Vagina (tissue), 2 donors: ENCODE measurements around the gene C5AR1. TPM values are rescaled to one million over a fixed set of nuclear protein-coding genes. Genes with fewer than 3 reads are reported as not detected.
"Not testable (repeated sequence)": the region's sequence is repeated elsewhere in the genome, so short reads cannot be mapped to it uniquely, and the experiment has no call there.

ENCODE experiments used
- DNase-seq, 2 donors: peaks; one replicate each; pipeline ENCODE4 v3.0.0-alpha.2; 2017; ENCODE audit errors: extremely low spot score in 2 of 2
- H3K27ac ChIP-seq: fragments of 200-600 bp; sonication (generic); one replicate; pipeline ENCODE4 v1.5.1; 2019
- H3K27me3 ChIP-seq: fragments of 200-600 bp; sonication (generic); one replicate; pipeline ENCODE4 v1.5.1; 2019
- H3K36me3 ChIP-seq, 2 donors: fragments of 200-600 bp; sonication (generic); one replicate each; pipeline ENCODE4 v1.5.1; 2017 to 2019
- H3K4me1 ChIP-seq: fragments of 200-600 bp; sonication (generic); one replicate; pipeline ENCODE4 v1.5.1; 2019
- H3K4me3 ChIP-seq, 2 donors: fragments of 200-600 bp; sonication (generic); 1 replicate in 1 of 2; 2 replicates in 1 of 2; pipeline ENCODE4 v1.5.1; 2016 to 2019
- H3K9me3 ChIP-seq: fragments of 200-600 bp; sonication (generic); one replicate; pipeline ENCODE4 v1.5.1; 2019
- POLR2A ChIP-seq, 2 donors: fragments of 450-650 bp; IDR thresholded peaks; one replicate each; pipeline ENCODE4 v1.6.1; 2017; ENCODE audit warnings: antibody characterized with exemption in 2 of 2, mild to moderate bottlenecking in 2 of 2, moderate library complexity in 2 of 2
- POLR2AphosphoS5 ChIP-seq, 2 donors: sonication (generic); formaldehyde crosslinking; IDR thresholded peaks; one replicate each; pipeline ENCODE4 v1.9.0; 2017; ENCODE audit warnings: antibody characterized with exemption in 2 of 2, mild to moderate bottlenecking in 2 of 2, low read depth in 1 of 2; ENCODE audit not compliant: insufficient read depth in 1 of 2
- intact Hi-C: fragments of 100-400 bp; cut with DNase I; formaldehyde crosslinking; loops from one replicate; pipeline ENCODE4 v1.15.1; 2023
- total RNA-seq: library from RNA; depleted of rRNA; stranded (reverse); fragments of >200 nt; gene quantifications from one replicate; pipeline ENCODE4 v1.2.3, GENCODE V29; 2016
- TF ChIP-seq, protein P1 (sequence below), 3 experiments: fragments of 450-650 bp in 2 of 3; fragments of 200-600 bp in 1 of 3; sonication (generic) in 1 of 3; IDR thresholded peaks; one replicate each; pipeline ENCODE4 v1.5.1; 2017 to 2019; ENCODE audit warnings: antibody characterized with exemption in 3 of 3, mild to moderate bottlenecking in 2 of 3, moderate library complexity in 2 of 3

The C5AR1 gene
- total RNA-seq, 1 donor from 2014 or later: 12.5 TPM

DNA sequence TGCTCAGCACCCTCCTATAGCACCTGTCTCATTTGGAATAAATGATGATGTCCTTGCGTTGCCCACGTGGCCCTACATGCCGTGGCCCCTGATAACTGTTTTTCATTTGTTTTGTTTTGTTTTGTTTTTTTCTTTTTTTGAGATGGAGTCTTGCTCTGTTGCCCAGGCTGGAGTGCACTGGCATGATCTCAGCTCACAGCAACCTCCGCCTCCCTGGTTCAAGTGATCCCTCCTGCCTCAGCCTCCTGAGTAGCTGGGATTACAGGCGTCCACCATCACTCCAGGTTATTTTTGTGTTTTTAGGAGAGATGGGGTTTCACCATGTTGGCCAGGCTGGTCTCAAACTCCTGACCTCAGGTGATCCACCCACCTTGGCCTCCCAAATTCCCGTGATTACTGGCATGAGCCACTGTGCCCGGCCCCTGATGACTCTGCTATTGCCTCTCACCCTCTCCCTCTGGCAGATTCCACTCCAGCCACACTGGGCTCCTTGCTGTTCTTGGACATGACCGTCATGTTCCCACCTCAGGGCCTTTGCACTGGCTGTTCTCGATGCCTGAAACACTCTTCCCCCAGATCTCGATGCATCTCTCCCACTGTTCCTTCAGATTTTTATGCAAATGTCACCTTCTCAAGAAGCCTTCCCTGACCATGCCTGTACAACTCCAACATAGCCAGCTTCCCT, 29.7 kb downstream of the C5AR1 start:
- Histone ChIP-seq H3K4me3 (no peak overlapping the region), H3K36me3 (no peaks in the 10 kb centered on the region), H3K9me3 (no peaks in the 10 kb centered on the region), H3K27me3 (no peaks in the 10 kb centered on the region), H3K4me1 (peaks cover 8% of the 10 kb centered on the region), H3K27ac (no peak overlapping the region)
- TF ChIP-seq, protein P1, sequence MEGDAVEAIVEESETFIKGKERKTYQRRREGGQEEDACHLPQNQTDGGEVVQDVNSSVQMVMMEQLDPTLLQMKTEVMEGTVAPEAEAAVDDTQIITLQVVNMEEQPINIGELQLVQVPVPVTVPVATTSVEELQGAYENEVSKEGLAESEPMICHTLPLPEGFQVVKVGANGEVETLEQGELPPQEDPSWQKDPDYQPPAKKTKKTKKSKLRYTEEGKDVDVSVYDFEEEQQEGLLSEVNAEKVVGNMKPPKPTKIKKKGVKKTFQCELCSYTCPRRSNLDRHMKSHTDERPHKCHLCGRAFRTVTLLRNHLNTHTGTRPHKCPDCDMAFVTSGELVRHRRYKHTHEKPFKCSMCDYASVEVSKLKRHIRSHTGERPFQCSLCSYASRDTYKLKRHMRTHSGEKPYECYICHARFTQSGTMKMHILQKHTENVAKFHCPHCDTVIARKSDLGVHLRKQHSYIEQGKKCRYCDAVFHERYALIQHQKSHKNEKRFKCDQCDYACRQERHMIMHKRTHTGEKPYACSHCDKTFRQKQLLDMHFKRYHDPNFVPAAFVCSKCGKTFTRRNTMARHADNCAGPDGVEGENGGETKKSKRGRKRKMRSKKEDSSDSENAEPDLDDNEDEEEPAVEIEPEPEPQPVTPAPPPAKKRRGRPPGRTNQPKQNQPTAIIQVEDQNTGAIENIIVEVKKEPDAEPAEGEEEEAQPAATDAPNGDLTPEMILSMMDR (IDR thresholded peaks at IDR 0.05): no peak
- TF ChIP-seq POLR2A (IDR thresholded peaks at IDR 0.05): no peak
- no peak for TF ChIP-seq POLR2AphosphoS5 (IDR thresholded peaks at IDR 0.05; ENCODE audit: insufficient read depth in 1 of 2, low read depth in 1 of 2)
- intact Hi-C loops: no loop called here
- no peak for DNase-seq

DNA sequence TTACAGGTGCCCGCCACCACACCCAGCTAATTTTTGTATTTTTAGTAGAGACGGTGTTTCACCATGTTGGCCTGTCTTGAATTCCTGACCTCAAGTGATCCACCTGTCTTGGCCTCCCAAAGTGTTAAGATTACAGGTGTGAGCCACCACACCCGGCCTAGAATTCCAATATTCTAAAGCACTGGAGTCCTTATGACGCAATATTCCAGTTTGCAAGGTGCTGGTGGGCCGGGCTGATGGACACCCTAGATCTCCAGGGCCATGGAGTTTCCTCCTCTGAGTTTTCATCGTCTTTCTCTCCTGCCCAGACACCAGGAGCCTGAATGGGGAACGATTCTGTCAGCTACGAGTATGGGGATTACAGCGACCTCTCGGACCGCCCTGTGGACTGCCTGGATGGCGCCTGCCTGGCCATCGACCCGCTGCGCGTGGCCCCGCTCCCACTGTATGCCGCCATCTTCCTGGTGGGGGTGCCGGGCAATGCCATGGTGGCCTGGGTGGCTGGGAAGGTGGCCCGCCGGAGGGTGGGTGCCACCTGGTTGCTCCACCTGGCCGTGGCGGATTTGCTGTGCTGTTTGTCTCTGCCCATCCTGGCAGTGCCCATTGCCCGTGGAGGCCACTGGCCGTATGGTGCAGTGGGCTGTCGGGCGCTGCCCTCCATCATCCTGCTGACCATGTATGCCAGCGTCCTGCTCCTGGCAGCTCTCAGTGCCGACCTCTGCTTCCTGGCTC, 31.0 kb downstream of the C5AR1 start:
- intact Hi-C loops: no loop called here
- Histone ChIP-seq H3K9me3 (no peaks in the 10 kb centered on the region), H3K4me1 (peaks cover 8% of the 10 kb centered on the region), H3K36me3 (no peaks in the 10 kb centered on the region), H3K27me3 (no peaks in the 10 kb centered on the region), H3K27ac (no peak overlapping the region), H3K4me3 (no peak overlapping the region)
- TF ChIP-seq, protein P1 (IDR thresholded peaks at IDR 0.05): no peak
- TF ChIP-seq POLR2A (IDR thresholded peaks at IDR 0.05) (no peak), POLR2AphosphoS5 (IDR thresholded peaks at IDR 0.05; ENCODE audit: insufficient read depth in 1 of 2, low read depth in 1 of 2) (no peak)
- DNase-seq: no peak

DNA sequence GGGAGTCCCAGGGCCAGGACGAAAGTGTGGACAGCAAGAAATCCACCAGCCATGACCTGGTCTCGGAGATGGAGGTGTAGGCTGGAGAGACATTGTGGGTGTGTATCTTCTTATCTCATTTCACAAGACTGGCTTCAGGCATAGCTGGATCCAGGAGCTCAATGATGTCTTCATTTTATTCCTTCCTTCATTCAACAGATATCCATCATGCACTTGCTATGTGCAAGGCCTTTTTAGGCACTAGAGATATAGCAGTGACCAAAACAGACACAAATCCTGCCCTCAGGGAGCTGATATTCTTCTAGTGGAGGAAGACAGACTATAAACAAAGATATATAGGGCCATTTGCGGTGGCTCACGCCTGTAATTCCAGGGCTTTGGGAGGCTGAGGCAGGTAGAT, 32.1 kb downstream of the C5AR1 start:
- peaks cover 5% of the 10 kb centered on the region for H3K4me1 ChIP-seq
- no peaks in the 10 kb centered on the region for H3K9me3 ChIP-seq
- no peak overlapping the region for H3K4me3 ChIP-seq
- no peaks in the 10 kb centered on the region for H3K27me3 ChIP-seq
- intact Hi-C loops: no loop called here
- no peak overlapping the region for H3K27ac ChIP-seq
- TF ChIP-seq POLR2AphosphoS5 (IDR thresholded peaks at IDR 0.05; ENCODE audit: insufficient read depth in 1 of 2, low read depth in 1 of 2): no peak
- DNase-seq: no peak
- no peaks in the 10 kb centered on the region for H3K36me3 ChIP-seq

DNA sequence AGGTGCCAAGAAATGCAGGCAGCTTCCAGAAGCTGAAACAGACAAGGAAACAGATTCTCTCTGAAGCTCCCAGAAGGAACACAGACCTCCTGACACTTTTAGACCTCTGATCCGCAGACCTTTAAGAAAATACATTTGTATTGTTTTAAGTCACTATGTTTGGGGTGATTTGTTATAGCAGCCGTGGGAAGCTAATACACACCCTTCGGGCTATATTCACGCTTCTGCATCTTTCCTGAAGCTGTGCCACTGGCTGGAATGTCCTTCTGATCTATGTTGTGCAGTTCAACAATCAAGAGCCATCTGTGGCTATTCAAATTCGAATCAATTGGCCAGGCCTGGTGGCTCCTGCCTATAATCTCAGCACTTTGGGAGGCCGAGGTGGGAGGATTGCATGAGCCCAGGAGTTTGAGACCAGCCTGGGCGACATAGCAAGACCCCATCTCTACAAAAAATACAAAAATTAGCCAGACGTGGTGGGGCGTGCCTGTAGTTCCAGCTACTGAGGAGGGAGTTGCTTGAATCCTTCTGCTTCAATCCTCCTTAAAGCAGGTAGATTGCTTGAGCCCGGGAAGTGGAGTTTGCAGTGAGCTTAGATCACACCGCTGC, 33.6 kb downstream of the C5AR1 start:
- Histone ChIP-seq H3K4me1 (no peaks in the 10 kb centered on the region), H3K4me3 (no peak overlapping the region), H3K9me3 (no peaks in the 10 kb centered on the region), H3K36me3 (no peaks in the 10 kb centered on the region), H3K27ac (no peak overlapping the region), H3K27me3 (no peaks in the 10 kb centered on the region)
- TF ChIP-seq POLR2A (IDR thresholded peaks at IDR 0.05): no peak
- TF ChIP-seq, protein P1 (IDR thresholded peaks at IDR 0.05): no peak
- TF ChIP-seq POLR2AphosphoS5 (IDR thresholded peaks at IDR 0.05; ENCODE audit: insufficient read depth in 1 of 2, low read depth in 1 of 2): no peak
- intact Hi-C loops: no loop called here
- no peak for DNase-seq

DNA sequence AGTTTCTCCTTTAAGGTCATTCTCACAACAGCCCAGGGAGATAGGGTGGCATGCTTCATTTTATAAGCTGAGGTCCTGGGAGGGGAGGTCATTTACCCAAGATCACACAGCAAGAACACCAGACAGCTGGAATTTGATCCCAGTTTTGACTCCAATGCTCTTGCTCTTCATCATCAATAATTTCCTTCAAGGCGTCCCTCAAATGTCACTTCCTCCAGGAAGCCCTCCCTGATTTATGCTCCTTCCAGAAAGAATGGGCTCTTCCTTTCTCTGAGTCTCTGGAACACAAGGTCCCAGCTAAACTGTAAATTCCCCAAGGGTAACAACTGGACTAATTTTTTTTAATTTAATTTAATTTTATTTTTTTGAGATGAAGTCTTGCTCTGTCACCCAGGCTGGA, 34.8 kb downstream of the C5AR1 start:
- TF ChIP-seq, protein P1 (IDR thresholded peaks at IDR 0.05): no peak
- TF ChIP-seq POLR2AphosphoS5 (IDR thresholded peaks at IDR 0.05; ENCODE audit: insufficient read depth in 1 of 2, low read depth in 1 of 2) (no peak), POLR2A (IDR thresholded peaks at IDR 0.05) (no peak)
- Histone ChIP-seq H3K27me3 (no peaks in the 10 kb centered on the region), H3K4me3 (no peak overlapping the region), H3K9me3 (no peaks in the 10 kb centered on the region), H3K4me1 (no peaks in the 10 kb centered on the region), H3K27ac (no peak overlapping the region), H3K36me3 (no peaks in the 10 kb centered on the region)
- intact Hi-C loops: no loop called here
- DNase-seq: no peak

DNA sequence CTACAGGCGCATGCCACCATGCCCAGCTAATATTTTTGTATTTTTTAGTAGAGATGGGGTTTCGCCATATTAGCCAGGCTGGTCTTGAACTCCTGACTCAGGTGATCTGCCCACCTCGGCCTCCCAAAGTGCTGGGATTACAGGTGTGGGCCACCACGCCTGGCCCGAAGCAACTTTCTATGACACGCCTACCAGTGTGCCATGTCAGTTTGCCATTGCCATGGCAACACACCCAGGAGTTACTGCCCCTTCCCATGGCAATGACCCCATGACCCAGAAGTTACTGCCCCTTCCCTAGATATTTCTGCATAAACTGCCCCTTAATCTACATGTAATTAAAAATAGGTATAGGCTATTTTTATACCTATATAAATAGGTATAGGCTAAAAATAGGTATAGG, 36.4 kb downstream of the C5AR1 start:
- H3K36me3 ChIP-seq, H3K4me3 ChIP-seq, H3K9me3 ChIP-seq, intact Hi-C loops, H3K27me3 ChIP-seq, H3K27ac ChIP-seq, DNase-seq: not testable (repeated sequence)
- H3K4me1 ChIP-seq: peaks cover 14% of the 10 kb centered on the region
